RWPE2 (cell line): ENCODE data around the gene DGKI.

ENCODE experiments used
- ATAC-seq: fragments of 200-7000 bp; cut with Tn5 transposase; 3 replicates; pipeline ENCODE4 v1.9.1; 2021; ENCODE audit warnings: low read depth
- DNase-seq: peaks from one replicate; pipeline ENCODE4 v3.0.0-alpha.2; 2020; ENCODE audit warnings: low spot score
- H3K27ac ChIP-seq: fragments of 450-650 bp; 2 replicates; pipeline ENCODE4 v1.5.1; 2017; ENCODE audit warnings: mild to moderate bottlenecking; ENCODE audit not compliant: poor library complexity, severe bottlenecking
- H3K27me3 ChIP-seq: fragments of 250-450 bp; sonication (Bioruptor Pico); 2 replicates; pipeline ENCODE4 v1.5.1; 2021; ENCODE audit warnings: mild to moderate bottlenecking, moderate library complexity; ENCODE audit not compliant: insufficient read depth, poor library complexity, severe bottlenecking
- H3K36me3 ChIP-seq: fragments of 250-450 bp; sonication (Bioruptor Pico); 2 replicates; pipeline ENCODE4 v1.5.1; 2020; ENCODE audit warnings: low read depth, mild to moderate bottlenecking, moderate library complexity
- H3K4me1 ChIP-seq: fragments of 250-450 bp; sonication (Bioruptor Pico); 2 replicates; pipeline ENCODE4 v1.5.1; 2021; ENCODE audit warnings: mild to moderate bottlenecking, moderate library complexity; ENCODE audit not compliant: insufficient read depth, poor library complexity, severe bottlenecking
- H3K4me3 ChIP-seq: fragments of 250-450 bp; sonication (Bioruptor Pico); 2 replicates; pipeline ENCODE4 v1.5.1; 2021; ENCODE audit warnings: mild to moderate bottlenecking, moderate library complexity; ENCODE audit not compliant: severe bottlenecking
- H3K9me3 ChIP-seq: fragments of 250-450 bp; sonication (Bioruptor Pico); 2 replicates; pipeline ENCODE4 v1.5.1; 2021; ENCODE audit warnings: mild to moderate bottlenecking, moderate library complexity; ENCODE audit not compliant: severe bottlenecking
- CTCF ChIP-seq: fragments of 450-650 bp; IDR thresholded peaks from one replicate; pipeline ENCODE4 v1.5.1; 2017; ENCODE audit warnings: mild to moderate bottlenecking, moderate library complexity; ENCODE audit not compliant: poor library complexity, severe bottlenecking

DGKI gene

GRCh38 chr7:137747359-137748031 lies 99.3 kb downstream of the DGKI start:
- Histone ChIP-seq H3K9me3 (no peaks in the 10 kb centered on the region), H3K27me3 (no peaks in the 10 kb centered on the region), H3K4me3 (no peak overlapping the region), H3K4me1 (no peaks in the 10 kb centered on the region), H3K27ac (no peak overlapping the region), H3K36me3 (no peaks in the 10 kb centered on the region)
- ATAC-seq (no peak), DNase-seq (no peak)
- no peak for TF ChIP-seq CTCF

GRCh38 chr7:137743021-137743420 lies 103.8 kb downstream of the DGKI start:
- Histone ChIP-seq H3K9me3 (no peaks in the 10 kb centered on the region), H3K27me3 (no peaks in the 10 kb centered on the region), H3K4me1 (no peaks in the 10 kb centered on the region), H3K4me3 (no peak overlapping the region), H3K36me3 (no peaks in the 10 kb centered on the region), H3K27ac (no peak overlapping the region)
- ATAC-seq (no peak), DNase-seq (no peak)
- no peak for TF ChIP-seq CTCF

GRCh38 chr7:137742051-137742450 lies 104.7 kb downstream of the DGKI start:
- H3K4me1 ChIP-seq, result no peaks in the 10 kb centered on the region
- H3K36me3 ChIP-seq, result no peaks in the 10 kb centered on the region
- ATAC-seq, result no peak
- TF ChIP-seq CTCF, result no peak
- no peak for DNase-seq
- H3K9me3 ChIP-seq, result no peaks in the 10 kb centered on the region
- no peak overlapping the region for H3K27ac ChIP-seq
- H3K4me3 ChIP-seq, result no peak overlapping the region
- H3K27me3 ChIP-seq, result no peaks in the 10 kb centered on the region

GRCh38 chr7:137741443-137741842 lies 105.3 kb downstream of the DGKI start:
- no peaks in the 10 kb centered on the region for H3K9me3 ChIP-seq
- no peak overlapping the region for H3K4me3 ChIP-seq
- H3K36me3 ChIP-seq, result no peaks in the 10 kb centered on the region
- no peak for TF ChIP-seq CTCF
- H3K4me1 ChIP-seq, result no peaks in the 10 kb centered on the region
- no peaks in the 10 kb centered on the region for H3K27me3 ChIP-seq
- DNase-seq (no peak), ATAC-seq (no peak)
- H3K27ac ChIP-seq, result no peak overlapping the region

- TF ChIP-seq CTCF, result no peak
- Histone ChIP-seq H3K27me3 (no peaks in the 10 kb centered on the region), H3K9me3 (no peaks in the 10 kb centered on the region), H3K4me3 (no peak overlapping the region), H3K36me3 (no peaks in the 10 kb centered on the region), H3K27ac (no peak overlapping the region), H3K4me1 (no peaks in the 10 kb centered on the region)
- ATAC-seq, result no peak
- DNase-seq, result no peak
Observed at GRCh38 chr7:137734221-137734620, 112.6 kb downstream of the DGKI start.
